Inferior parietal cortex (tissue), 1 donor: Measurements from ENCODE around the gene SDK1.
A peak's percentile ranks its signal among the peaks of the same experiment; 100 is the strongest.

Experiments
- DNase-seq: peaks from one replicate; pipeline ENCODE4 v3.0.0-alpha.2; 2016; ENCODE audit errors: extremely low spot score

Gene SDK1

GRCh38 chr7:3588341-3588740, 287.3 kb downstream of the SDK1 start:
- DNase-seq: no peak

- no peak for DNase-seq
These were observed 288.7 kb downstream of the SDK1 start for GRCh38 chr7:3589752-3590151.

GRCh38 chr7:3591219-3591618, 290.2 kb downstream of the SDK1 start:
- DNase-seq: no peak

- no peak for DNase-seq
These were observed 290.9 kb downstream of the SDK1 start for GRCh38 chr7:3591944-3592343.

GRCh38 chr7:3592401-3593134, 291.5 kb downstream of the SDK1 start:
- no peak for DNase-seq

GRCh38 chr7:3594901-3595300, 293.8 kb downstream of the SDK1 start:
- no peak for DNase-seq

GRCh38 chr7:3598854-3599253, 297.8 kb downstream of the SDK1 start:
- DNase-seq: no peak

- no peak for DNase-seq
These were observed 304.2 kb downstream of the SDK1 start for GRCh38 chr7:3605222-3605621.

- DNase-seq: no peak
These were observed 305.4 kb downstream of the SDK1 start for GRCh38 chr7:3606436-3606835.

GRCh38 chr7:3607847-3608246, 306.8 kb downstream of the SDK1 start:
- DNase-seq: no peak

- no peak for DNase-seq
These were observed 315.3 kb downstream of the SDK1 start for GRCh38 chr7:3616306-3616705.

GRCh38 chr7:3630081-3630480, 329.0 kb downstream of the SDK1 start:
- DNase-seq: no peak

- DNase-seq: peak; percentile 6
These were observed 333.3 kb downstream of the SDK1 start for GRCh38 chr7:3634396-3634795.

GRCh38 chr7:3636131-3636860, 335.2 kb downstream of the SDK1 start:
- no peak for DNase-seq

- DNase-seq: no peak
These were observed 338.2 kb downstream of the SDK1 start for GRCh38 chr7:3639253-3639652.

- no peak for DNase-seq
These were observed 340.5 kb downstream of the SDK1 start for GRCh38 chr7:3641582-3641981.

- DNase-seq: no peak
These were observed 342.0 kb downstream of the SDK1 start for GRCh38 chr7:3643091-3643490.

GRCh38 chr7:3648276-3648675, 347.2 kb downstream of the SDK1 start:
- no peak for DNase-seq

- DNase-seq: no peak
These were observed 348.2 kb downstream of the SDK1 start for GRCh38 chr7:3649250-3649649.

- no peak for DNase-seq
These were observed 348.8 kb downstream of the SDK1 start for GRCh38 chr7:3649678-3650440.

GRCh38 chr7:3650844-3651243, 349.8 kb downstream of the SDK1 start:
- DNase-seq: no peak

GRCh38 chr7:3655635-3656034, 354.6 kb downstream of the SDK1 start:
- DNase-seq: no peak

- DNase-seq: no peak
These were observed 356.2 kb downstream of the SDK1 start for GRCh38 chr7:3657206-3657605.
